ENCODE results near the gene ADAMTS20. TPM values are rescaled to one million over a fixed set of nuclear protein-coding genes. Genes with fewer than 3 reads are reported as not detected.

The ADAMTS20 gene
- total RNA-seq, 1 donor from 2014 or later = not detected

GRCh38 chr12:43308776-43309175 is 243.2 kb downstream of the ADAMTS20 start:
- DNase-seq (ENCODE audit: low read depth) (peak; percentile 9), FAIRE-seq (no peak)
- Histone ChIP-seq H3K36me3 (ENCODE audit: control insufficient read depth, insufficient read depth, low read length) (no peaks in the 10 kb centered on the region), H3K4me3 (ENCODE audit: low read depth, low read length) (no peak overlapping the region), H3K27me3 (ENCODE audit: control insufficient read depth, insufficient read depth, low read length) (no peaks in the 10 kb centered on the region)
- no peak for TF ChIP-seq CTCF (IDR thresholded peaks at IDR 0.05; ENCODE audit: insufficient read depth, low read length, severe bottlenecking)

- no peak for DNase-seq (ENCODE audit: low read depth)
- TF ChIP-seq CTCF (IDR thresholded peaks at IDR 0.05; ENCODE audit: insufficient read depth, low read length, severe bottlenecking) = no peak
- H3K36me3 ChIP-seq (ENCODE audit: control insufficient read depth, insufficient read depth, low read length) = no peaks in the 10 kb centered on the region
- H3K27me3 ChIP-seq (ENCODE audit: control insufficient read depth, insufficient read depth, low read length) = no peaks in the 10 kb centered on the region
- FAIRE-seq = no peak
- H3K4me3 ChIP-seq (ENCODE audit: low read depth, low read length) = no peak overlapping the region
Measured at GRCh38 chr12:43307126-43307525, 244.9 kb downstream of the ADAMTS20 start.

- no peaks in the 10 kb centered on the region for H3K36me3 ChIP-seq (ENCODE audit: control insufficient read depth, insufficient read depth, low read length)
- no peak for TF ChIP-seq CTCF (IDR thresholded peaks at IDR 0.05; ENCODE audit: insufficient read depth, low read length, severe bottlenecking)
- no peak overlapping the region for H3K4me3 ChIP-seq (ENCODE audit: low read depth, low read length)
- FAIRE-seq (peak; percentile 84), DNase-seq (ENCODE audit: low read depth) (peak; percentile 99)
- no peaks in the 10 kb centered on the region for H3K27me3 ChIP-seq (ENCODE audit: control insufficient read depth, insufficient read depth, low read length)
Measured at GRCh38 chr12:43306066-43306465, 245.9 kb downstream of the ADAMTS20 start.

GRCh38 chr12:43305065-43305464 is 246.9 kb downstream of the ADAMTS20 start:
- H3K27me3 ChIP-seq (ENCODE audit: control insufficient read depth, insufficient read depth, low read length) = no peaks in the 10 kb centered on the region
- TF ChIP-seq CTCF (IDR thresholded peaks at IDR 0.05; ENCODE audit: insufficient read depth, low read length, severe bottlenecking) = no peak
- no peak for FAIRE-seq

More at GRCh38 chr12:43305065-43305464, 246.9 kb downstream of the ADAMTS20 start:
- Histone ChIP-seq H3K4me3 (ENCODE audit: low read depth, low read length) (no peak overlapping the region), H3K36me3 (ENCODE audit: control insufficient read depth, insufficient read depth, low read length) (no peaks in the 10 kb centered on the region)
- DNase-seq (ENCODE audit: low read depth) = no peak

Other genes with a start within 250 kb of the ADAMTS20 start
- 9.7 and 12.6 TPM in 2 replicates for gene PUS7L, start 206.6 kb upstream of the ADAMTS20 start, total RNA-seq
- gene IRAK4, start 206.7 kb upstream of the ADAMTS20 start, total RNA-seq = 10.6 and 11.1 TPM in 2 replicates